Measurements from ENCODE around the gene CSF1.

CSF1 gene

GRCh38 chr1:109910963-109911798 lies 532 bp downstream of the CSF1 start:
- Histone ChIP-seq H3K9me3 (ENCODE audit: insufficient read depth, low read length) (no peaks in the 10 kb centered on the region), H3K79me2 (ENCODE audit: low read length) (no peaks in the 10 kb centered on the region), H3K4me2 (ENCODE audit: low read length) (no peak overlapping the region), H3K27ac (ENCODE audit: low read length) (no peak overlapping the region), H3K36me3 (replicated peaks; ENCODE audit: low read depth, low read length) (no peaks in the 10 kb centered on the region), H4K20me1 (ENCODE audit: insufficient read depth, low read length) (no peaks in the 10 kb centered on the region), H3K4me1 (ENCODE audit: low read length) (peaks cover 9% of the 10 kb centered on the region), H3K9ac (ENCODE audit: low read length) (no peak overlapping the region), H3K4me3 (ENCODE audit: low read length) (no peak overlapping the region), H2AFZ (ENCODE audit: low read depth, low read length) (no peak overlapping the region), H3K27me3 (ENCODE audit: low read depth, low read length) (no peaks in the 10 kb centered on the region)
- no peak for TF ChIP-seq EZH2phosphoT487 (IDR thresholded peaks at IDR 0.05; ENCODE audit: low read depth)
- TF ChIP-seq CTCF (IDR thresholded peaks at IDR 0.05; ENCODE audit: low read depth, low read length): no peak

DNA sequence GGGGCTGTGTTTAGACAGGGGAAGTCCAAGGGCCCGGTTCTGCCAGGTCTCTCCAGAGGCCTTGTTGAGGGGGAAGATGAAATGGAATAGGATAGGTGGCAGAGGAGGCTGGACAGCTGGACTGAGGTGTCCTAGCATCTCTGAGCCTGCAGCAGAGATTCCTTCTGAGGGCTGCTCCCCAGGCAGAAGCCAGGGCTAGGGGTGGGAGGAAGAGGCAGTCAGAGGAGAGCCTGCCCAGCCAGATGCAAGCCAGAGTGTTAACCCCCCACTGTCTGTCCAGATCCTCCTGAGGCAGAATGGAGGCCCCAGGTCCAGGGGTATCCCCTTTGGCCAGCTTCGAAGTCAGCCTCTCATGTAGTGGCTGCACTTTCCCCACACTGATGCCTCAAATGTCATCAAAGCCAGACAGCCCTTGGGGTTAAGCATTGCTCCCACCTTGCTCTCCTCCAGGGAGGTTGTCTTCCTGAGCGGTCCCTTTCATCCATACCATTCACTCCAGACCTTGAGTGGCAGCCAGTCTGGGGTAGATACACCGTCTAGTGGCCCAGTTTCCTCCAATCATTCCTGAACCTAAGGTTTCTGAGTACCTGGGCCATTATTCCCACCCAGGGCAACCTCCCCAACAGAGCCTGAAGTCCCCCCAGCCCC lies 1.7 kb downstream of the CSF1 start:
- Histone ChIP-seq H3K4me3 (ENCODE audit: low read length) (no peak overlapping the region), H3K27ac (ENCODE audit: low read length) (no peak overlapping the region), H3K27me3 (ENCODE audit: low read depth, low read length) (no peaks in the 10 kb centered on the region), H3K9ac (ENCODE audit: low read length) (no peak overlapping the region), H3K4me2 (ENCODE audit: low read length) (no peak overlapping the region), H3K4me1 (ENCODE audit: low read length) (no peaks in the 10 kb centered on the region), H3K36me3 (replicated peaks; ENCODE audit: low read depth, low read length) (no peaks in the 10 kb centered on the region), H3K79me2 (ENCODE audit: low read length) (no peaks in the 10 kb centered on the region), H3K9me3 (ENCODE audit: insufficient read depth, low read length) (no peaks in the 10 kb centered on the region), H2AFZ (ENCODE audit: low read depth, low read length) (no peak overlapping the region), H4K20me1 (ENCODE audit: insufficient read depth, low read length) (no peaks in the 10 kb centered on the region)
- TF ChIP-seq EZH2phosphoT487 (IDR thresholded peaks at IDR 0.05; ENCODE audit: low read depth) (no peak), CTCF (IDR thresholded peaks at IDR 0.05; ENCODE audit: low read depth, low read length) (no peak)

DNA sequence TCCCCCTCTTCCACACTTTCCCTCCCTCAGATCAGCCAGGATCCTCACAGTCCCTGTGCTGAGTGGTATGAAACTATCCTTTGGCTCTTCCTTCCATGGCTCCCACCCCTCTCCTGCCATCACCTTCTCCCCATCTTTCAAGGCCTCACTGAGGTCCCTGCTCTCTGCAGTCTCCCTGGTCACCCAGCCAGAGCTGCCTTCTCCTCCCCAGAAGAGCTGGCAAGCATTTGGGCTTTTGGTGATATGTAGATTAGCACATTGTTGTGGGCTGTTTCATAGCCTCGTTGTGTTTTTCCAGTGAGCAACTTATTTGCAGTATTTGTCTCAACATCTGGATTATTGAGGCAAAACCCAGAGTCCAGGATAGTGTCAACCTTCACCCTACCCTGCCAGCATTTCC lies 2.2 kb downstream of the CSF1 start:
- no peak overlapping the region for H2AFZ ChIP-seq (ENCODE audit: low read depth, low read length)
- H3K4me1 ChIP-seq (ENCODE audit: low read length): no peaks in the 10 kb centered on the region
- H3K27ac ChIP-seq (ENCODE audit: low read length): no peak overlapping the region
- TF ChIP-seq CTCF (IDR thresholded peaks at IDR 0.05; ENCODE audit: low read depth, low read length) (no peak), EZH2phosphoT487 (IDR thresholded peaks at IDR 0.05; ENCODE audit: low read depth) (no peak)
- H3K4me2 ChIP-seq (ENCODE audit: low read length): no peak overlapping the region
- H3K9me3 ChIP-seq (ENCODE audit: insufficient read depth, low read length): no peaks in the 10 kb centered on the region
- no peaks in the 10 kb centered on the region for H3K27me3 ChIP-seq (ENCODE audit: low read depth, low read length)
- no peaks in the 10 kb centered on the region for H4K20me1 ChIP-seq (ENCODE audit: insufficient read depth, low read length)
- H3K36me3 ChIP-seq (replicated peaks; ENCODE audit: low read depth, low read length): no peaks in the 10 kb centered on the region
- no peak overlapping the region for H3K4me3 ChIP-seq (ENCODE audit: low read length)
- H3K79me2 ChIP-seq (ENCODE audit: low read length): no peaks in the 10 kb centered on the region
- H3K9ac ChIP-seq (ENCODE audit: low read length): no peak overlapping the region

DNA sequence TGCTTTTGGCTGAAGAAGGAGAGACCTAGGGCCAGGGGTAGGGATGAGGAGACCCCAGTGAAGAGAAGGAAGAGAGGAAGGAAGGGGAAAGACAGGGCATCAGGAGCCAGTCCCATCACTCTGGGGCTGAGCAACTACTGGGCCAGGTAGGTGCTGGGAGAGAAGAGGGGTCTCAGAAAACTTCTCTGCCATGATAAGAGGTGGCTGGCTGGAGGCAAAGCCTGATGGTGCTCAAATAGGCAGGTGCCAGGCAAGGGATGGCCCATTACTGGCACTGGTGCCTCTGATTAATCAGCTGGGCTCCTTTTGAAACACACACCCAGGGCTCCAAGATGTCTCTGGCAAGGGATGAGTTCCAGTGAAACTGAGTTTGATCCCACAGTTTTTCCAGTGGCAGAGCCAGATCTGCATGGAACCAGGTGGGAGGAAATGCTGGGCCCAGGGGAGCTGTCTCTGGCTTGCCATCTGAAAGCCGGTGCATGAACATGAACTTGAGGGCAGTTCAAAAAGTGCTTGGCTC lies 2.8 kb downstream of the CSF1 start:
- Histone ChIP-seq H3K4me3 (ENCODE audit: low read length) (no peak overlapping the region), H3K4me1 (ENCODE audit: low read length) (no peaks in the 10 kb centered on the region), H3K4me2 (ENCODE audit: low read length) (no peak overlapping the region), H3K27ac (ENCODE audit: low read length) (no peak overlapping the region), H3K27me3 (ENCODE audit: low read depth, low read length) (no peaks in the 10 kb centered on the region), H3K36me3 (replicated peaks; ENCODE audit: low read depth, low read length) (no peaks in the 10 kb centered on the region), H2AFZ (ENCODE audit: low read depth, low read length) (no peak overlapping the region), H3K9me3 (ENCODE audit: insufficient read depth, low read length) (no peaks in the 10 kb centered on the region), H3K9ac (ENCODE audit: low read length) (no peak overlapping the region), H3K79me2 (ENCODE audit: low read length) (no peaks in the 10 kb centered on the region), H4K20me1 (ENCODE audit: insufficient read depth, low read length) (no peaks in the 10 kb centered on the region)
- TF ChIP-seq EZH2phosphoT487 (IDR thresholded peaks at IDR 0.05; ENCODE audit: low read depth) (no peak), CTCF (IDR thresholded peaks at IDR 0.05; ENCODE audit: low read depth, low read length) (no peak)
